ENCODE measurements around the gene TRABD2B. TPM values are rescaled to one million over a fixed set of nuclear protein-coding genes. Genes with fewer than 3 reads are reported as not detected.

The TRABD2B gene
- total RNA-seq, 1 experiment from 2014 or later = not detected

DNA sequence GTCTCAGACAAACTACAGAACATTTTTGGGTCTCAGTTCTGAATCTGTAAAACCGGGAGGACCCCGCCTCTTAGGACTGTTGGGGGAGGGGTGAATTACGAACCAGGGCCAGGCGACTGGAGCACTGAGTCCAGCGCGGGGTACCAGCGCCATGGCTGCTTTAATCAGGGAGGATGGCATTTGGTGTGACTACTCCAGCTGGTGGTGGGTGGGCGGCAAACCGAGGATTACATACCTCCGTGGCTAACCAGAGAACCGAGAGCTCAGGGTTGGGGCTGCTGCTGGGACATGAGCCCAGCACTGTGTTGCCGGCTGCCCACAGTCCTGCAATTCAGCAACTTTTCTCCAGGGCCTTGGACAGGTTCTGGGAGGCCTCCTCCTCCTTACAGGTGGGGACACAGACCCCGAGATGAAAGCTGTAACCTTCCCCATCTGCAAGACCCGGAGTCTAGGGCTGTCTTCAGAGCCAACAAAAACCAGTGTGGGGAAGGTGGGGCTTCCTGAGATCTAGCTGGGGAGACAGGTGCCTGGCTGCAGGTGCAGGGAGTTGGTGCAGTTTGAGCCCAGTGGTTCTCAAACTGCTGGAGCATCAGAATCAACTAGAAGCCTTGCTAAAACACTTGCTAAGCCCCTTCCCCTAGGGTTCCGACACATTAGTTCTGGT is 285.9 kb downstream of the TRABD2B start:
- in situ Hi-C loops (cut with HindIII; ENCODE audit: low pct_unique_long_range_greater_than_20kb, low sequenced_read_pairs) = no loop called here
- DNase-seq (ENCODE audit: low read depth, low spot score) = no peak

Other genes starting within 250 kb of the TRABD2B start
- gene SLC5A9, start 225.3 kb upstream of the TRABD2B start, total RNA-seq (2014; rRNA removed; shearing (Covaris generic)) = 0.74 and 0.85 TPM in 2 replicates

All from SK-MEL-5 (cell line).